ENCODE results near the gene PSAT1. TPM values are rescaled to one million over a fixed set of nuclear protein-coding genes. Genes with fewer than 3 reads are reported as not detected.

Gene PSAT1
- total RNA-seq, 1 experiment from 2014 or later = 179 TPM

DNA sequence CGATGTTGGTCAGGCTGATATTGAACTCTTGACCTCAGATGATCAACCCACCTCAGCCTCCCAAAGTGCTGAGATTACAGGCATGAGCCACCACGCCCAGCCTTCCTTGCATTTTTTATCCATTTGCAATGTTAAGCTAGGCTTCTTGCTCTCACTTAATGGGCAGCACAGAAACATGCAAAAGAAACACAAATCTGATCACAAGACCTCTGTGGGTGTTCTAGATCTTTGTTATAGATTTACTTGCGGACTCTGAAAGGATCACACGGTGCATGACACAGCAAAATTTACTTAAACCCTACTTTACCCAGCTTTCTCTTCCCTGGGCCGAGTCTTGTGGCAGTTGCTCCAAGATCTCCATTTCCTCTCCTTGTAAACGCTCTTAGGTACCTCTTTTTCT lies 71.3 kb downstream of the PSAT1 start:
- no peak for DNase-seq (ENCODE audit: low spot score)
- Histone ChIP-seq H3K4me1 (ENCODE audit: insufficient read depth, low read length, poor library complexity, severe bottlenecking) (no peaks in the 10 kb centered on the region), H3K9me3 (ENCODE audit: low read depth, low read length, poor library complexity, severe bottlenecking) (no peaks in the 10 kb centered on the region), H3K36me3 (ENCODE audit: insufficient read depth, low read length, poor library complexity, severe bottlenecking) (no peaks in the 10 kb centered on the region), H3K27me3 (replicated peaks; ENCODE audit: insufficient read depth, low read depth, low read length, poor library complexity) (no peaks in the 10 kb centered on the region), H3K4me3 (ENCODE audit: low read depth, low read length, poor library complexity, severe bottlenecking) (no peak overlapping the region), H3K27ac (ENCODE audit: low read depth, low read length, poor library complexity, severe bottlenecking) (no peak overlapping the region)
- CTCF ChIA-PET = interaction anchor here (0.7 kb wide), 1 partner anchor 736 kb away, joined by 3 read pairs; no protein-coding TSS in a partner anchor
- TF ChIP-seq, protein P1, sequence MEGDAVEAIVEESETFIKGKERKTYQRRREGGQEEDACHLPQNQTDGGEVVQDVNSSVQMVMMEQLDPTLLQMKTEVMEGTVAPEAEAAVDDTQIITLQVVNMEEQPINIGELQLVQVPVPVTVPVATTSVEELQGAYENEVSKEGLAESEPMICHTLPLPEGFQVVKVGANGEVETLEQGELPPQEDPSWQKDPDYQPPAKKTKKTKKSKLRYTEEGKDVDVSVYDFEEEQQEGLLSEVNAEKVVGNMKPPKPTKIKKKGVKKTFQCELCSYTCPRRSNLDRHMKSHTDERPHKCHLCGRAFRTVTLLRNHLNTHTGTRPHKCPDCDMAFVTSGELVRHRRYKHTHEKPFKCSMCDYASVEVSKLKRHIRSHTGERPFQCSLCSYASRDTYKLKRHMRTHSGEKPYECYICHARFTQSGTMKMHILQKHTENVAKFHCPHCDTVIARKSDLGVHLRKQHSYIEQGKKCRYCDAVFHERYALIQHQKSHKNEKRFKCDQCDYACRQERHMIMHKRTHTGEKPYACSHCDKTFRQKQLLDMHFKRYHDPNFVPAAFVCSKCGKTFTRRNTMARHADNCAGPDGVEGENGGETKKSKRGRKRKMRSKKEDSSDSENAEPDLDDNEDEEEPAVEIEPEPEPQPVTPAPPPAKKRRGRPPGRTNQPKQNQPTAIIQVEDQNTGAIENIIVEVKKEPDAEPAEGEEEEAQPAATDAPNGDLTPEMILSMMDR (conservative IDR thresholded peaks at IDR 0.05; ENCODE audit: low read depth, low read length) = no peak
- TF ChIP-seq EZH2 (IDR thresholded peaks at IDR 0.05; ENCODE audit: borderline replicate concordance, low read depth, low read length, poor library complexity, severe bottlenecking) = no peak
- BruUV-seq (replicated peaks) = no TSS peak
- POLR2A ChIA-PET (ENCODE audit: low non-redundant PET) = interaction anchor here (0.6 kb wide), 1 partner anchor 71 kb away, joined by 3 read pairs; the partner anchor contains the start of gene PSAT1
- intact Hi-C loops (cut with micrococcal nuclease; ENCODE audit: unreplicated experiment) = loop anchor here (2.0 kb wide), 1 partner anchor 105 kb away; no protein-coding TSS in a partner anchor

DNA sequence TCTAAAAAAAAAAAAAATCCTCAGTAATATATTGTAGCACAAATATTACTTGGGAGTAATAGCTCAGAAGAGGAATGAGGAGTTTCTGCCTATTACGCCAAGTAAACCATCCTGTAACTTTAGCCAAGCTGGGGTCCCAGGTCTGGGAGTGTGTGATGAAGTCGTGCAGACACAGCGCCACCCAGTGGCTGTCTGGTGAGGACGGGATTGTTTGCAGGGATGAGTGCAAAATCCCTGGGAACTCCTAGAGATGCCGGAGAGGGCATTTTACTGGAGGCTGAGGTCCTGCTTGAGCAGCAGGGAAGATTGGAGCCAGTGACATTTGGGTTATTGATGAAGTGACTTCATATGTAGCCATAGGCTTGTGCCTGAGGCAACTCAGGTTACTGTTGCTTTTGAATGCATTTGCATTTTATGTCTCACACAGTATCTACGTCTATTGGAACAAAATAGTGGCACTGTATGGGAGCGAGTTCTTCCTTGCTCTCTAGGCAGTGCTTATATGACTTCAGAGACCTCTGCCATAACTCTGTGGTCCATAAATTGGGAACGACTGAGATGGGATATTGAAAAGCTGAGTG lies 72.8 kb downstream of the PSAT1 start:
- no peaks in the 10 kb centered on the region for H3K36me3 ChIP-seq (ENCODE audit: insufficient read depth, low read length, poor library complexity, severe bottlenecking)
- DNase-seq (ENCODE audit: low spot score) = peak; percentile 84
- BruUV-seq (replicated peaks) = no TSS peak
- no peak overlapping the region for H3K27ac ChIP-seq (ENCODE audit: low read depth, low read length, poor library complexity, severe bottlenecking)
- H3K9me3 ChIP-seq (ENCODE audit: low read depth, low read length, poor library complexity, severe bottlenecking) = no peaks in the 10 kb centered on the region
- no peak overlapping the region for H3K4me3 ChIP-seq (ENCODE audit: low read depth, low read length, poor library complexity, severe bottlenecking)
- H3K27me3 ChIP-seq (replicated peaks; ENCODE audit: insufficient read depth, low read depth, low read length, poor library complexity) = no peaks in the 10 kb centered on the region
- TF ChIP-seq, protein P1 (conservative IDR thresholded peaks at IDR 0.05; ENCODE audit: low read depth, low read length) = peak; percentile 97
- TF ChIP-seq EZH2 (IDR thresholded peaks at IDR 0.05; ENCODE audit: borderline replicate concordance, low read depth, low read length, poor library complexity, severe bottlenecking) = no peak
- intact Hi-C loops (cut with micrococcal nuclease; ENCODE audit: unreplicated experiment) = loop anchor here (2.0 kb wide), 1 partner anchor 107 kb away; no protein-coding TSS in a partner anchor
- H3K4me1 ChIP-seq (ENCODE audit: insufficient read depth, low read length, poor library complexity, severe bottlenecking) = no peaks in the 10 kb centered on the region
- ChIA-PET POLR2A (ENCODE audit: low non-redundant PET) (no interaction called here), CTCF (interaction anchor here (0.5 to 1.2 kb wide), 5 partner anchors 20 to 247 kb away, joined by 3 to 9 read pairs (median 4); no protein-coding TSS in a partner anchor)

DNA sequence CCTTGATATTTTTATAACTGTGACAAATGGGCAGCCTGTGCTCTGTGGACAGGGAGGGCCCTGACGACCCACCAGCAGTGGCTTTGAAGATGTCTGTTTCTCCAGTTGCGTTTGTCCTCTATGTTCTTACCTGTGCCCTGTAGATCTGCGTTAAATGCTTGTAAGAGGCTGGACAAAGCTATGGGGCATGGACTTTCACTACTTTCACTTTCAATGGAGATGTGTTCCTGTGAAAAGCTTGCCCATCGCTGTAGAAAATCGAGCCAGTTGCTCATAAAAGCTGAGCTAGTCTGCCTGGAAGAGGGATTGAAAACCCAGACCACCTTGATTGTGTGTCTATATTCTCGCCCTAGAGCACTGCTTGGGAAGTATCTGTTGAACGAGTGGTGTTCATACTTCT lies 74.1 kb downstream of the PSAT1 start:
- CTCF ChIA-PET = no interaction called here
- Histone ChIP-seq H3K27ac (ENCODE audit: low read depth, low read length, poor library complexity, severe bottlenecking) (no peak overlapping the region), H3K4me1 (ENCODE audit: insufficient read depth, low read length, poor library complexity, severe bottlenecking) (no peaks in the 10 kb centered on the region), H3K9me3 (ENCODE audit: low read depth, low read length, poor library complexity, severe bottlenecking) (no peaks in the 10 kb centered on the region), H3K36me3 (ENCODE audit: insufficient read depth, low read length, poor library complexity, severe bottlenecking) (no peaks in the 10 kb centered on the region), H3K4me3 (ENCODE audit: low read depth, low read length, poor library complexity, severe bottlenecking) (no peak overlapping the region), H3K27me3 (replicated peaks; ENCODE audit: insufficient read depth, low read depth, low read length, poor library complexity) (no peaks in the 10 kb centered on the region)
- intact Hi-C loops (cut with micrococcal nuclease; ENCODE audit: unreplicated experiment) = no loop called here
- no peak for DNase-seq (ENCODE audit: low spot score)
- POLR2A ChIA-PET (ENCODE audit: low non-redundant PET) = no interaction called here
- TF ChIP-seq, protein P1 (conservative IDR thresholded peaks at IDR 0.05; ENCODE audit: low read depth, low read length) = no peak
- no peak for TF ChIP-seq EZH2 (IDR thresholded peaks at IDR 0.05; ENCODE audit: borderline replicate concordance, low read depth, low read length, poor library complexity, severe bottlenecking)
- BruUV-seq (replicated peaks) = no TSS peak
